Measurements from ENCODE around the gene PCDHA6.
"Not testable (repeated sequence)": the region's sequence is repeated elsewhere in the genome, so short reads cannot be mapped to it uniquely, and the experiment has no call there.

Gene PCDHA6

GRCh38 chr5:140808889-140809291, 18.9 kb upstream of the PCDHA6 start:
- DNase-seq (ENCODE audit: low read depth in 1 of 2, low spot score in 1 of 2) = no peak

GRCh38 chr5:140821375-140822280, 6.1 kb upstream of the PCDHA6 start, which contains the start of gene PCDHA5:
PCDHA5 (plus strand) TSS chr5:140821613.
- no peak for DNase-seq (ENCODE audit: low read depth in 1 of 2, low spot score in 1 of 2)

- DNase-seq (ENCODE audit: low read depth in 1 of 2, low spot score in 1 of 2) = no peak
Observed at GRCh38 chr5:140822281-140822629, 5.5 kb upstream of the PCDHA6 start.

GRCh38 chr5:140822969-140823368, 4.8 kb upstream of the PCDHA6 start:
- DNase-seq (ENCODE audit: low read depth in 1 of 2, low spot score in 1 of 2) = not testable (repeated sequence)

GRCh38 chr5:140823475-140823874, 4.3 kb upstream of the PCDHA6 start:
- DNase-seq (ENCODE audit: low read depth in 1 of 2, low spot score in 1 of 2) = no peak

GRCh38 chr5:140828362-140828737, 590 bp downstream of the PCDHA6 start:
- no peak for DNase-seq (ENCODE audit: low read depth in 1 of 2, low spot score in 1 of 2)

- DNase-seq (ENCODE audit: low read depth in 1 of 2, low spot score in 1 of 2) = not testable (repeated sequence)
Observed at GRCh38 chr5:140829511-140830501, 2.0 kb downstream of the PCDHA6 start.

GRCh38 chr5:140833993-140834392, 6.2 kb downstream of the PCDHA6 start, which contains the start of gene PCDHA7:
PCDHA7 (plus strand) TSS chr5:140834269; CDS start chr5:140834384, 115 bp downstream.
- DNase-seq (ENCODE audit: low read depth in 1 of 2, low spot score in 1 of 2) = no peak

GRCh38 chr5:140834439-140835008, 6.8 kb downstream of the PCDHA6 start:
- DNase-seq (ENCODE audit: low read depth in 1 of 2, low spot score in 1 of 2) = not testable (repeated sequence)

GRCh38 chr5:140835622-140836510, 8.1 kb downstream of the PCDHA6 start:
- DNase-seq (ENCODE audit: low read depth in 1 of 2, low spot score in 1 of 2) = no peak

- no peak for DNase-seq (ENCODE audit: low read depth in 1 of 2, low spot score in 1 of 2)
Observed at GRCh38 chr5:140840978-140841962, 13.5 kb downstream of the PCDHA6 start, which contains the start of gene PCDHA8. PCDHA8 (plus strand) TSS chr5:140841187; CDS start chr5:140841322, 135 bp downstream.

- no peak for DNase-seq (ENCODE audit: low read depth in 1 of 2, low spot score in 1 of 2)
Observed at GRCh38 chr5:140842798-140843733, 15.3 kb downstream of the PCDHA6 start.

- DNase-seq (ENCODE audit: low read depth in 1 of 2, low spot score in 1 of 2) = not testable (repeated sequence)
Observed at GRCh38 chr5:140848139-140849102, 20.7 kb downstream of the PCDHA6 start, which contains the start of gene PCDHA9. PCDHA9 (plus strand) TSS chr5:140848382; CDS start chr5:140848496, 114 bp downstream.

- DNase-seq (ENCODE audit: low read depth in 1 of 2, low spot score in 1 of 2) = not testable (repeated sequence)
Observed at GRCh38 chr5:140849831-140850634, 22.3 kb downstream of the PCDHA6 start.

- DNase-seq (ENCODE audit: low read depth in 1 of 2, low spot score in 1 of 2) = no peak
Observed at GRCh38 chr5:140855772-140856674, 28.3 kb downstream of the PCDHA6 start, which contains the start of gene PCDHA10. PCDHA10 (plus strand) TSS chr5:140855897; CDS start chr5:140856049, 152 bp downstream.

Measured in stimulated activated CD4-positive, alpha-beta T cell treated with anti-CD3 and anti-CD28 coated beads, Interleukin-15, amount 100 ng/mL, for 1 hour (primary cell).